Choroid plexus epithelial cell (primary cell): ENCODE results near the gene MTFP1.

ENCODE experiments used
- DNase-seq: peaks from one replicate; pipeline ENCODE4 v3.0.0-alpha.2; 2010; ENCODE audit warnings: low read depth
- H3K4me3 ChIP-seq: 2 replicates; pipeline ENCODE4 v1.5.1; 2011; ENCODE audit warnings: low read depth, mild to moderate bottlenecking, control low read depth, low read length, moderate library complexity
- TF ChIP-seq, protein P1 (sequence below): conservative IDR thresholded peaks from 2 replicates; pipeline ENCODE4 v1.5.1; 2011; ENCODE audit warnings: low read depth, mild to moderate bottlenecking, control low read depth, inconsistent platforms, low read length, moderate library complexity

MTFP1 gene

DNA sequence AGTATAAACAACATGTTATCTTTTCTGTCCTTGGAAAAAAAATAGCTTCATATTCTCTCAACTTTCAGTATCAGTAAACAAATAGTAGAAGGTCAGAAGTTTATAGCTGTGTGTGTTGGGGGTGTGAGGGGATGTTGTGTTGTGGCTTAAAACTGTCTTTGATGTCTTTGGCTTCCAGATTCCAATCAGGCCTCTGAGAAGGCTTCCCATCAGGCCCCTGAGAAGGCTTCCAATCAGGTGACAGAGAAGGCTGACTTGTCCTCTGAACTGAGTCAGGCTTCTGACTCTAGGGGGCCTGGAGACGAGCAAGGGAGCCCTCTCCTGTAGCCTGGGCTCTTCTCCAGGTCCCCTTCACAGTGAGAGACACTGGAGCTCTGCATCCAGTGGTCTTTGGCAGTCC lies 9.3 kb downstream of the MTFP1 start:
- TF ChIP-seq, protein P1, sequence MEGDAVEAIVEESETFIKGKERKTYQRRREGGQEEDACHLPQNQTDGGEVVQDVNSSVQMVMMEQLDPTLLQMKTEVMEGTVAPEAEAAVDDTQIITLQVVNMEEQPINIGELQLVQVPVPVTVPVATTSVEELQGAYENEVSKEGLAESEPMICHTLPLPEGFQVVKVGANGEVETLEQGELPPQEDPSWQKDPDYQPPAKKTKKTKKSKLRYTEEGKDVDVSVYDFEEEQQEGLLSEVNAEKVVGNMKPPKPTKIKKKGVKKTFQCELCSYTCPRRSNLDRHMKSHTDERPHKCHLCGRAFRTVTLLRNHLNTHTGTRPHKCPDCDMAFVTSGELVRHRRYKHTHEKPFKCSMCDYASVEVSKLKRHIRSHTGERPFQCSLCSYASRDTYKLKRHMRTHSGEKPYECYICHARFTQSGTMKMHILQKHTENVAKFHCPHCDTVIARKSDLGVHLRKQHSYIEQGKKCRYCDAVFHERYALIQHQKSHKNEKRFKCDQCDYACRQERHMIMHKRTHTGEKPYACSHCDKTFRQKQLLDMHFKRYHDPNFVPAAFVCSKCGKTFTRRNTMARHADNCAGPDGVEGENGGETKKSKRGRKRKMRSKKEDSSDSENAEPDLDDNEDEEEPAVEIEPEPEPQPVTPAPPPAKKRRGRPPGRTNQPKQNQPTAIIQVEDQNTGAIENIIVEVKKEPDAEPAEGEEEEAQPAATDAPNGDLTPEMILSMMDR = no peak
- no peak overlapping the region for H3K4me3 ChIP-seq
- peak; percentile 17 for DNase-seq

GRCh38 chr22:30435674-30436126 lies 10.1 kb downstream of the MTFP1 start:
- no peak overlapping the region for H3K4me3 ChIP-seq
- DNase-seq = no peak
- TF ChIP-seq, protein P1 = no peak

DNA sequence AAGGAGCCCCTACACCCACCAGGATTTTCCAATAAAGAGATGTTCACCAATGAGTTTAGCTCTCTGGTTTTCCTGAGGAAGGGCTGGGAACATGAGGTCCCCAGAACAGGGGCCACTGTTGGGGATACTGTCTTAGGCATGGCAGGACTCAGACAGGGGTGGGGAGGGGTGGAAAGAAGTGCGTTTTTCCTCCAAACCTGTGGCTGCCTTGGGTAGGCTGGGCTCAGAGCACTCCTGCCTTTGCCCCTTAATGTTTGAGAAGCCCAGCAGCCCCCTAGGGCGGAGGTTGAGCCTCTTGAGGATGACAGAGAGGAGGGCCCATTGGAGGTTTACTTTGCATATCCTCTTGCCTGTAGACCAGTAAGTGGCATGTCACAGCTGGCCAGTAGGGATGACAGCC lies 10.6 kb downstream of the MTFP1 start:
- no peak overlapping the region for H3K4me3 ChIP-seq
- TF ChIP-seq, protein P1 = no peak
- no peak for DNase-seq

GRCh38 chr22:30438559-30438958 lies 13.0 kb downstream of the MTFP1 start:
- no peak overlapping the region for H3K4me3 ChIP-seq
- DNase-seq = no peak
- TF ChIP-seq, protein P1 = no peak

GRCh38 chr22:30439226-30439625 lies 13.7 kb downstream of the MTFP1 start:
- H3K4me3 ChIP-seq = no peak overlapping the region
- TF ChIP-seq, protein P1 = no peak
- no peak for DNase-seq

GRCh38 chr22:30439836-30440235 lies 14.3 kb downstream of the MTFP1 start:
- no peak for DNase-seq
- no peak overlapping the region for H3K4me3 ChIP-seq
- TF ChIP-seq, protein P1 = no peak

- no peak overlapping the region for H3K4me3 ChIP-seq
- no peak for DNase-seq
- TF ChIP-seq, protein P1 = no peak
These were observed 15.5 kb downstream of the MTFP1 start for GRCh38 chr22:30441088-30441487.
